NCI-H446 (cell line): ENCODE measurements around the gene PIMREG.
"Not testable (repeated sequence)": the region's sequence is repeated elsewhere in the genome, so short reads cannot be mapped to it uniquely, and the experiment has no call there.

Experiments
- DNase-seq, 2 experiments: peaks; one replicate each; lab custom pipeline; 2025; lab: John Stamatoyannopoulos, UW

Gene PIMREG

GRCh38 chr17:6478486-6478885, 34.2 kb downstream of the PIMREG start:
- DNase-seq = no peak

- DNase-seq = no peak
Observed at GRCh38 chr17:6479622-6480302, 35.5 kb downstream of the PIMREG start.

GRCh38 chr17:6480303-6480675, 36.0 kb downstream of the PIMREG start:
- no peak for DNase-seq

GRCh38 chr17:6482105-6482455, 37.8 kb downstream of the PIMREG start:
- no peak for DNase-seq

DNA sequence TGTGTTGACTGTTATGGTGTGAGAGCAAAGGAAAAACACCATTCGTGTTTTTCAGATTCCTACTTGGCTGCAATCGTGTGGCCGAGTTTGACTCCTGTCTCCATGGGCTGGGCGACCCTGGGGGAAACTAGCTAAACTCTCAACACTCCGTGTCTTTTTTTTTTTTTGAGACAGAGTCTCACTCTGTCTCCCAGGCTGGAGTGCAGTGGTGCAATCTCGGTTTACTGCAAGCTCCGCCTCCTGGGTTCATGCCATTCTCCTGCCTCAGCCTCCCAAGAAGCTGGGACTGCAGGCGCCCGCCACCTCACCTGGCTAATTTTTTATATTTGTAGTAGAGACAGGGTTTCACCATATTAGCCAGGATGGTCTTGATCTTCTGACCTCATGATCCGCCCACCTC, 38.5 kb downstream of the PIMREG start:
- not testable (repeated sequence) for DNase-seq

DNA sequence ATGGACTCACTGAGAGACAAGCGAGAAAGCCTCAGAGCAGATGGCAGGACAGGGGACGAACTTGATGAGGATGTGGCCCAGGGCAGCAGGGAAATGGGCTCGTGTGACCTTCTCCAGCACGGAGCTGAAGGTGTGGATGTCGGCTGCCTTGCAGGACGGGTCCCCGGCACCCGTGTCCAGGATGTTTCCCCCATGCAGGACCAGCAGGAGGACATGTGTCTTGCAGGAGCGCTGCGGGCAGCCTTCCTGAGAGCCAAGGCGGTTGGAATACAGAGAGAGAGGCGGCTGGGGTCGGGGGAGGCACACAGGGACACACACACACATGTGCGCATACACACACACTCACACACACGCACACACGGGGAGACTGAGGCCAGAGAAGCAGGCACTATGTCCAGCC, 39.3 kb downstream of the PIMREG start:
- no peak for DNase-seq

GRCh38 chr17:6485646-6486412, 41.6 kb downstream of the PIMREG start:
- DNase-seq = no peak

DNA sequence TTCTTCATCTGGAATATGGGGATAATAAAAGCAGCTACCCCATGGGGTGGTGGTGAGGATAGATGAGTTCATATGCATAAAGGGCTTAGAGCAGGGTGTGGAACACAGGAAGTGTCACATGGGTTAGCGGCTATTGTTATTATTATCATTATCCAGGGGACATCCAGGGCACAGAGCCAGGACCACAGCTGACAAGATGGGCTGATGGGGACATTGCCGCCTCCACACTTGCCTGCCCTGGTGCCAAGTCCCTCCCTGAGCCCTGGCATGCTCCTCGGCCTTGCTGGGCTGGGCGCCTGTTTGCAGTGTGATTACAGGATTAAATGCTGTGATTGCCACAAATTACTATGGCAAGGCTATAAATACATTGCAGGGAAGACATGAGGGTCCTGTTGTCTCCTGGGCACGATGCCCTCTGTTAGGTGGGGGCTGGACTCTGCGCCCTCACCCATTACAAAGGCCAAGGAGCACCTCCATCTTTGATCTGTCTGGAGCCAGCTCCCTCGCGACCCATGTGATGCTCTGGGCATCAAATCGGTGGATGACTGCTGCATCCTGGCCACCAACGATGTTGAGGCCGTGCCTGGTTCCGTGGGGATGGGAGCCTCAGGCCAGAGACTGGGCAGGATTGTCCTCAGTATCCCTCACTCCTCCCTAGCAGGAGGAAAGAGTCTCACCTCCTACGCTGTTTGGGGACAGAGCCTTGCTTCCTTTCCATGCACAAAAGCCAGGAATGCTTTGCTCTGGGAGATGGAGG, 43.2 kb downstream of the PIMREG start:
- peak in 1 of 2 experiments; percentile 51 for DNase-seq

DNA sequence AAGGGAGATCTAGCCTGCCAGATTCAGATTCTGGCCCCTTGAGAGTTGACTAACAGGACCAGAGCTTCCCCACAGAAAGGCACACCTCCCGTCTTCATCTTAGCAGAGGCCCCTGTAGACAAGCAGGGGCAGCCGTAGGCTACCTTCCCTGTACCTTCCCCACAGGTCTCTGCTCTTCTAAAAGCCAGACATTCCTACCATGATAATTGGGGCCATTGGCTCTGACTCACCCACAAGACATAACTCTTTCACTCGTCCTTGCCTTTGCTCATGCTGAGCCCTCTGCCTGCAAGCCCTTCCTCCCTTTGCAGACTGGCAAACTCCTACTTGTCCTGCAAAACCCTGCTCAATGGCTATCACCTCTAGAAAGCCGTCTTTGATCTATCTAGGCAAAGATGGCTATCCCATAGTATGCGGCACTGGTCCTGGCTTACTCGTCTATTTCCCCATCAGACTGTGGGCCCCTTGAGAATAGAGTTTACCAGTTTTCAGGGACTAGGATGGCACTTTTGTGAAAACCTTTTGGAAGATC, 43.8 kb downstream of the PIMREG start:
- DNase-seq = no peak

DNA sequence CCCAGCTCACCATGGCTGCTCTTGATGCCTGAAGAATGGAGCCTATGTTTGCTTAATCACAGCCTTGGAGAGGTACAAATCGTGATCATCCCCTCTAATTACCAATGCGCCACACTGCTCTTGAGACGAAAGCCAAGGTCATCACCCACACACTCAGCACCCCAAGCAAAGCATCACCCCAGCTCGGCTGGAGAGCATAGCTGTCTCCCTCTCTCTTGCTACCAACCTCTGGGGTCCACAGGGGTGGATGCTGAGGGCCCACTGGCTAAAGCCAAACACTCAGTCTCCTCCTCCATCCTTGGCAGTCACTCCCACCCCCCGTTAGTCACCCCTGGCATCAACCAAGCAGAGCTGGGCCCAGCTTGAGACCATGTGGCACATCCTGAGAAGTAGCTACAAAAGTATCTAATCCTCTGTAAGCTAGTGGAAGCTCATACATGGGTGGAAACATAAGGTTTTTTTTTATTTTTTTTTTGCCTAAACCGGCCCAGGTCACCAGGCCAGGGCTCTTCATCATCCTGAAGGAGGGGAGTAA, 44.8 kb downstream of the PIMREG start:
- no peak for DNase-seq

GRCh38 chr17:6491071-6491700, 46.9 kb downstream of the PIMREG start:
- no peak for DNase-seq

GRCh38 chr17:6492892-6493674, 48.8 kb downstream of the PIMREG start:
- no peak for DNase-seq

- no peak for DNase-seq
Observed at GRCh38 chr17:6494239-6494941, 50.1 kb downstream of the PIMREG start.

DNA sequence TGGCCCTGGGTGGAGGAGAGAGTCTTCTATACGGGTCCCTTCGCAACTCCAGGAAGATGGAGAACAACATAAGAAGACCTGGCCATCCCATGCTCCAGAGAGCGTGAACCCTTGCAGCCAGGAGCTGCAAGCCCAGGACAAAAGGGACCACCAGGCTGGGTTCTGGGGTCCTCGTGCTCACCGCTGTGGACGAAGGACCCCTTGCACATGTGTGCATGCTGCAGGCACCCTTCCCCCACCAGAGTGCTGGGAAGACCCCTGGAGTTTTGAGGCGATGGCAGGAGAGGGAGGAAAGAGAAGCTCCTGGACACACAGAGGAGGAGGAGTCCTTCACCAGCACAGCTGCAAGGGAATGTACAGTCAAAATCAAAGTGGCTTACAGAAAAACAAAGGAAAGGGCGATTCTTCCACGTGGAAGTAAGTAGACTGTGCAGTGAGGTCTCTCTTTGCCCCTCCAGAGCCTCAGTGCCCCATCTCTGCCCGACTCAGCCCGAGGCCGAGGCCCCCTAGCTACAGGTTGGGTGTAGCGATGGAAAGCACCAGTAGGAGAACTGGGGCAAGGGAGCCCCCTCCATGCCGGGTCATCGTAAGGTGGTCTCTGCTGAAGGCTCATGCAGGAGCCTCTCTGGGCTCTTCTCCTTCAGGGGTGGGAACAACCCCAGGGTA, 51.3 kb downstream of the PIMREG start:
- DNase-seq = no peak

GRCh38 chr17:6496116-6496481, 51.8 kb downstream of the PIMREG start:
- DNase-seq = no peak

GRCh38 chr17:6496640-6497441, 52.6 kb downstream of the PIMREG start:
- DNase-seq = peak; percentile 23 to 61

DNA sequence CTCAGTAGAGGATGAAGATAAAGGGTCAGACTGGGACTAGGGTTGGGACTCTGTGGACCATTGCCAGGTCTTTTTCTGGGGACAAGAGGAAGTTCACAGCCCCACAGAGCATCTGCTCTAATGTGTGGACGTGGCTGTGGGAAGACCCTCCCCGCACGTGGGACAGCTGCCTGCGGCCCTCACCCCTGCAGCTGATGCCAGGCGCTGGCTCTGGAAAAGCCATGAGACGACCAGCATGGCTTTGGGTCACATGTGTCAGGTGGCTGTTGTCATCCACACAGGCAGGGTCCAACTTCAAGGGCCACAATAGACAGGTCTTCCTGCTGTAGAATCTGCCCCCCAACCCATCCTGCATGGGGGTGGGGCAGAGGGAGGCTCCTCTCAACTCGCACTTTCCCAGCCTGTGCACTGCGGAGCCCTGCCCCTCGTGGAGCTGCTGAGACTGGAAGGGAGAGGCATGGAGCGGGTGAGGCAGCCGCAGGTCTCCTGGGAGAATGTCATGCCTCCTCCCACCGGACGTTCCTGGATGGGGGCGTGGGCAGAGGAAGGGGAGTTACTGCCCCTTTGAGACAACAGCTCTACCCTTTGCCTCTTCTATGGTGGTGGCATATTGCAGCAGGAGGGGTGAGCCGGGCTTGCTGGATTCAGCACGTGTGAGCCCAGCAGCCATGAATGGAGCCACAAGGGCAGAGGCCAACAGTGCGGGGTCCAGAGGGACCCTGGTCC, 53.4 kb downstream of the PIMREG start:
- no peak for DNase-seq

DNA sequence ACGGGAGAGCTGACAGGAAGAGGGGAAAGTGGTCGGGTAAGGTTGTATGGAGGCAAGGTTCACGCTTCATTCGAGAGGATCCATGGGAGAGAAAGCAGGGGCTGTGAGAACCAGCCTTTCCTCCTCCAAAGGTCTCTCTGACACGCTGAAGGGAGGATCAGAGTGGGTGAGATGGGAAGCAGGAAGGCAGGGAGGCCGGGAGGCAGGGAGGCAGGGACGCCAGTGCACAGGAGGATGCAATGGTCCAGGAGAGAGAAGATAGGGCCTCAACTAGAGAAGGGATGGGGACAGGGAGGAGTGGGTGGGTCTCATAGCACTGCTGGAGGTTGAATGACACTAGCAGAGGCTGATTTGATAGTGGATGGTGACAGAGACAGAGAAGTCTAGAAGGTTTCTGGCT, 54.1 kb downstream of the PIMREG start:
- DNase-seq = no peak
